AG04449 (cell line): ENCODE data around the gene RBM28.
A peak's percentile ranks its signal among the peaks of the same experiment; 100 is the strongest.

Experiments used
- CTCF ChIA-PET: fragments of 350-600 bp; formaldehyde crosslinking; extraction: SDS; loops from one replicate; lab custom pipeline; 2021; ENCODE audit warnings: antibody characterized with exemption; lab: Yijun Ruan, JAX
- POLR2A ChIA-PET: fragments of 400-600, 350-600 bp; formaldehyde crosslinking; extraction: SDS; loops from one replicate; lab custom pipeline; 2020; ENCODE audit warnings: antibody characterized with exemption, inconsistent platforms; lab: Yijun Ruan, JAX
- DNase-seq: peaks from one replicate; pipeline ENCODE4 v3.0.0-alpha.2; 2010; ENCODE audit warnings: low read depth, low spot score
- H3K4me3 ChIP-seq: 2 replicates; pipeline ENCODE4 v1.5.1; 2011; ENCODE audit warnings: low read depth, mild to moderate bottlenecking, control low read depth, low read length
- TF ChIP-seq, protein P1 (sequence below): IDR thresholded peaks from one replicate; pipeline ENCODE4 v1.5.1; 2011; ENCODE audit warnings: mild to moderate bottlenecking, moderate library complexity, low read length, control low read depth, inconsistent platforms; ENCODE audit not compliant: insufficient read depth; ENCODE audit errors: missing control alignments

RBM28 gene, protein sequence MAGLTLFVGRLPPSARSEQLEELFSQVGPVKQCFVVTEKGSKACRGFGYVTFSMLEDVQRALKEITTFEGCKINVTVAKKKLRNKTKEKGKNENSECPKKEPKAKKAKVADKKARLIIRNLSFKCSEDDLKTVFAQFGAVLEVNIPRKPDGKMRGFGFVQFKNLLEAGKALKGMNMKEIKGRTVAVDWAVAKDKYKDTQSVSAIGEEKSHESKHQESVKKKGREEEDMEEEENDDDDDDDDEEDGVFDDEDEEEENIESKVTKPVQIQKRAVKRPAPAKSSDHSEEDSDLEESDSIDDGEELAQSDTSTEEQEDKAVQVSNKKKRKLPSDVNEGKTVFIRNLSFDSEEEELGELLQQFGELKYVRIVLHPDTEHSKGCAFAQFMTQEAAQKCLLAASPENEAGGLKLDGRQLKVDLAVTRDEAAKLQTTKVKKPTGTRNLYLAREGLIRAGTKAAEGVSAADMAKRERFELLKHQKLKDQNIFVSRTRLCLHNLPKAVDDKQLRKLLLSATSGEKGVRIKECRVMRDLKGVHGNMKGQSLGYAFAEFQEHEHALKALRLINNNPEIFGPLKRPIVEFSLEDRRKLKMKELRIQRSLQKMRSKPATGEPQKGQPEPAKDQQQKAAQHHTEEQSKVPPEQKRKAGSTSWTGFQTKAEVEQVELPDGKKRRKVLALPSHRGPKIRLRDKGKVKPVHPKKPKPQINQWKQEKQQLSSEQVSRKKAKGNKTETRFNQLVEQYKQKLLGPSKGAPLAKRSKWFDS

DNA sequence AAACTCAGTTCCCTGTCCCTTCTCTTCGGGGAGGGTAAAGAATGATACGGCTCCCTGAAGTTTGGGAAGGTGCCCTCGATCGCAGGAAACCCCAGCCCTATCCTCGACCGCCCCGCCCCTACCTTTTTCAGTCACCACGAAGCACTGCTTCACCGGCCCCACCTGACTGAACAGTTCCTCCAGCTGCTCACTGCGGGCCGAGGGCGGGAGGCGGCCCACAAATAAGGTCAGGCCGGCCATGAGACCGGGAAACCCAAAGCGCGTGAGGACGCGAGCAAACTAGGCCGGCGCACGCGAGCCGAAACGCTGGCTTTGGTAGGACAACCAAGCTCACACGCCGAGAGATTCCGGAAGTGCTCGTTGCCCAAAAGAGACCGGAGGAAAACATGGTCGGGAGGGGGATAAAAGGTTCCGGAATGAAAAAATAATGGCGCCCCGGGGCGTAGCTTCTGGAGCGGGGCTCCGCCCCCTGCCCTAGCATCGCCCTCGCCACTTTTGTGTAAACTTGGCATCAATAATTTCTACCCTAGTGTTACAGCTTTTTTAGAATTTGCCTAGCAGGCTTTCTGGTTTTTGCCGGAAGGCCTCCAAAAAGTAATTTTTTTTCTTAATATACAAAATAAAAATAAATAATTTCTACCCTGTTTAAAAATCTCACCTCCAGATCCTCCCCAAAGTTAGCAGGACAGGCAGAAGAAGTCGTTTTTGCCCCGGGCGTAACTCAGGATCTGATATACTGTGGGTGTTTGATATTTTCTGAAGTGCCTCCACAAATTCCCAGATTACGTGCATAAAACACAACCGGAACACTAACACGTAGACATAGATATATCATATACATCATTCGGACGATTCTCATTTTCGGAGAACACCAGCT, at the start of gene RBM28:
RBM28 (minus strand) TSS at position 355 of the 877 bp plus-strand sequence; CDS start at position 240, 115 bp downstream.
- TF ChIP-seq, protein P1, sequence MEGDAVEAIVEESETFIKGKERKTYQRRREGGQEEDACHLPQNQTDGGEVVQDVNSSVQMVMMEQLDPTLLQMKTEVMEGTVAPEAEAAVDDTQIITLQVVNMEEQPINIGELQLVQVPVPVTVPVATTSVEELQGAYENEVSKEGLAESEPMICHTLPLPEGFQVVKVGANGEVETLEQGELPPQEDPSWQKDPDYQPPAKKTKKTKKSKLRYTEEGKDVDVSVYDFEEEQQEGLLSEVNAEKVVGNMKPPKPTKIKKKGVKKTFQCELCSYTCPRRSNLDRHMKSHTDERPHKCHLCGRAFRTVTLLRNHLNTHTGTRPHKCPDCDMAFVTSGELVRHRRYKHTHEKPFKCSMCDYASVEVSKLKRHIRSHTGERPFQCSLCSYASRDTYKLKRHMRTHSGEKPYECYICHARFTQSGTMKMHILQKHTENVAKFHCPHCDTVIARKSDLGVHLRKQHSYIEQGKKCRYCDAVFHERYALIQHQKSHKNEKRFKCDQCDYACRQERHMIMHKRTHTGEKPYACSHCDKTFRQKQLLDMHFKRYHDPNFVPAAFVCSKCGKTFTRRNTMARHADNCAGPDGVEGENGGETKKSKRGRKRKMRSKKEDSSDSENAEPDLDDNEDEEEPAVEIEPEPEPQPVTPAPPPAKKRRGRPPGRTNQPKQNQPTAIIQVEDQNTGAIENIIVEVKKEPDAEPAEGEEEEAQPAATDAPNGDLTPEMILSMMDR = no peak
- CTCF ChIA-PET = interaction anchor here (0.8 to 15.0 kb wide), 13 partner anchors 9 to 123 kb away, joined by 3 to 690 read pairs (median 4); no protein-coding TSS in a partner anchor
- H3K4me3 ChIP-seq = peak within 1 kb of the TSS; percentile 90
- POLR2A ChIA-PET = interaction anchor here (0.6 to 1.0 kb wide), 7 partner anchors 12 to 636 kb away, joined by 3 to 5 read pairs (median 3); partner anchors contain the start of gene HILPDA
- DNase-seq = peak; percentile 40

DNA sequence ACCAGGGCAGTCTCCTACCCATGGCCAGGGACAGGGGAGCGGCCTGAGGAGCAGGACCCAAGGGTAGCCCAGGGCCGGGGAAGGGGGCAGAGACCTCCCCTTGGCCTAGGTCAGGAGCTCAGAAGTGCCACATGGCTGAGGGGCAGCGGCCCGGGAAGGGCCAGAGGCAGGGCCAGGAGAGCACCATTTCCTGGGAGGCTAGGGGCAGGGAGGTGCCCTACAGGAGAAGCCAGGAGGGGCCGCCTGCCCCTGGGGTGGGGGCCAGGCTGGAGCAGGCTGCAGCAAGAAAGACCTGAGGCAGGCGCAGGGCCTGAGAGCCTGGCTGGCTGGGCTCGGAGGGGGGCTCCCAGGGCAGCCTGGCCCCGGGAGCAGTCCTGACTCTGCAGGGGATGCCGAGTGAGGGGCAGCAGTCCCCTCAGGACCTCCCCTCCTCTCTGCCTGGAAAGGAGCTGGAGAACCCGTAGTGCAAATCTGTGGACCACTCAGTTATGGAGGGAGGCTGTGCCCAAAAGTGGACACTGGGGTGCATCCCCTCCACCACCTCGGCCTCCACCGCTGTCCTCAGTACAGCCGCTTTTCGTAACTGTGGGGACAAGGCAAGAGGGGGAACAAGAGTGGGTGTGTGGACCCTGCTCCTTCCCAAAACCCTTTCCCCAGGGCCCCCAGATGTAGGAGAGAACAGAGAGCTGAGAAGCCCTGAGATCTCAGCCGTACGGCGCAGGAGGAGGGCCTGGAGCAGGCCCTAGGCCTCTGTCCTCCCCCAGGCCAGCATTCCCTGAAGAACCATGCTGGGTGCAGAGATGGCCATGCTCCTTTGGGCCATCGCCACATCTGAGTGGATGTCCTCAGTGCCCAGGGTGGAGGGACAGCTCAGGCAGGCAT, 49.0 kb upstream of the RBM28 start:
- DNase-seq = no peak
- TF ChIP-seq, protein P1 = no peak
- POLR2A ChIA-PET = no interaction called here
- CTCF ChIA-PET = interaction anchor here (1.0 to 14.1 kb wide), 7 partner anchors 8 to 48 kb away, joined by 3 to 690 read pairs (median 13); partner anchors contain the start of gene RBM28
- H3K4me3 ChIP-seq = no peak overlapping the region

DNA sequence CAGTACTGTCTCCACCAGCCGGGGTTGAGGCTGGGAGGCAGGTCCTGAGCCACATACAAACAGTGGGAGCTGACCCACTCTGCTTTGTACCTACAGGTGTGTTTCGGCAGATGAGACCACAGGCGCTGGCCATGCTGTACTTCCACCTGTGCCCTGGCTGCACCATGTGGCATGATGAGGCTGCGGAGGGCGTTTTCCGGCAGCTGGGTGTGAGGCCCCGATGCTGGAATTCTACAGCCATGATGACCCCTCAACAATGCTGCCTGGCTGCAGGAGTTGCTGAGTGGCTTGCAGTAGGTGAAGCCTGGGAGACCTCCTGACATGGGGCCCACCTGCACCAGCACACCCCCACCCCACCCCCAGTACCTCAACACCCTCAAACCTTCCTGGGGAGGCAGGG, 48.1 kb upstream of the RBM28 start:
- H3K4me3 ChIP-seq = no peak overlapping the region
- TF ChIP-seq, protein P1 = no peak
- DNase-seq = no peak
- CTCF ChIA-PET = interaction anchor here (1.2 to 13.2 kb wide), 7 partner anchors 9 to 47 kb away, joined by 3 to 690 read pairs (median 7); partner anchors contain the start of gene RBM28
- POLR2A ChIA-PET = no interaction called here

DNA sequence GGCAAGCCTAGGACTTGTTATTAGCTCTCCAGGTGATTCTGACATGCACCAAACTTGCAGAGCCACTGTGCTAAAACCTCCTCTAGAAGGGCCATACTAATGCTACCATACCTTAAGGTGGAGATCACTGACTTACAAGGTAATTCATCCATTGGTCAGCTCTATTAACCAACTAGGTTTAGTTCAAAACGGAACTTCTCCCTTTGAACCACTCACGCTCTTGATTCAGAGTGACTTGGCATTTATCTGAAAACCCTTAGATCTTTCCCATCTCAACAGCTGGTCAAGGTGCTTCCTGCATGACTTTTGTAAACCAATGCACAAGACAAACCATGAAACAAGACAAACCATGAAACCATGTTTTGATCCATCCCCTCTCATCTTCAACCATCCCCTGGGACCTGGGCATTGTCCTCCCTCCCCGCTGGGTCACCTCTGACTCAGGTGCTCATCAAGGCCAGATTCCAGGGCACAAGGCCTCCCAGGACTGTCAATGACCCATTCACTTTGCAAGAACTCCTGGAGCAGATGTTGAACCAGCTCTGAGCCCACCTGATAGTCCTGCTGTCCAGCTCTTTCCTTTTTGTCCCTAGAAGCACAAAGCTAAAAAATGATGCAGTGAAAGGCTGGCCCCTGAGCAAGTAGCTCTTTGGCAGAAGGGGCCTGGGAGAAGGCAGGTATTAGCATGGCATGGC, 47.3 kb upstream of the RBM28 start:
- POLR2A ChIA-PET = no interaction called here
- no peak for DNase-seq
- CTCF ChIA-PET = interaction anchor here (0.7 to 13.2 kb wide), 10 partner anchors 9 to 46 kb away, joined by 3 to 690 read pairs (median 4); partner anchors contain the start of gene RBM28
- no peak overlapping the region for H3K4me3 ChIP-seq
- TF ChIP-seq, protein P1 = no peak
